Lower leg skin (tissue), 4 donors: ENCODE measurements around the gene STARD9. TPM values are rescaled to one million over a fixed set of nuclear protein-coding genes. Genes with fewer than 3 reads are reported as not detected.

Source experiments
- DNase-seq, 2 donors: peaks; one replicate each; pipeline ENCODE4 v3.0.0-alpha.2; 2019; ENCODE audit warnings: low spot score in 2 of 2
- H3K4me3 ChIP-seq: fragments of 200-600 bp; sonication (generic); 2 replicates; pipeline ENCODE4 v1.5.1; 2017; ENCODE audit warnings: mild to moderate bottlenecking, low read depth; ENCODE audit not compliant: poor library complexity, severe bottlenecking
- CTCF ChIP-seq, 3 donors: fragments of 450-650 bp; IDR thresholded peaks; one replicate each; pipeline ENCODE4 v1.5.1; 2016; ENCODE audit warnings: antibody characterized with exemption in 3 of 3, mild to moderate bottlenecking in 3 of 3, moderate library complexity in 2 of 3
- POLR2A ChIP-seq, 2 donors: fragments of 450-650 bp; IDR thresholded peaks; one replicate each; pipeline ENCODE4 v1.6.1; 2016 to 2017; ENCODE audit warnings: antibody characterized with exemption in 2 of 2, mild to moderate bottlenecking in 1 of 2, moderate library complexity in 1 of 2
- WGBS, 2 donors: methylation state at CpG; one replicate each; pipeline ENCODE4 v1.1.5; 2018; 5-methylcytosine and 5-hydroxymethylcytosine counted together
- intact Hi-C: fragments of 100-400 bp; cut with DNase I; formaldehyde crosslinking; loops from one replicate; pipeline ENCODE4 v1.15.0; 2023; ENCODE audit warnings: low total_unique reads
- total RNA-seq, 4 donors: library from RNA; depleted of rRNA; stranded (reverse); fragments of >200 nt; gene quantifications; one replicate each; pipeline ENCODE4 v1.1.0, GENCODE V29; 2016

STARD9 gene
- total RNA-seq, 4 donors from 2014 or later: 3.0 to 7.6 (median 6.7) TPM

GRCh38 chr15:42604894-42605744 lies 29.7 kb downstream of the STARD9 start:
- intact Hi-C loops: no loop called here
- no peak overlapping the region for H3K4me3 ChIP-seq
- WGBS, 2 donors: 55 to 56% methylated on average over 8 of the region's 8 CpGs
- no peak for DNase-seq
- no peak for TF ChIP-seq POLR2A (IDR thresholded peaks at IDR 0.05)
- TF ChIP-seq CTCF (IDR thresholded peaks at IDR 0.05): no peak

- intact Hi-C loops: no loop called here
- no peak overlapping the region for H3K4me3 ChIP-seq
- DNase-seq: no peak
- 55 to 68% methylated on average over 3 of the region's 3 CpGs for WGBS, 2 donors
- TF ChIP-seq POLR2A (IDR thresholded peaks at IDR 0.05) (no peak), CTCF (IDR thresholded peaks at IDR 0.05) (no peak)
Measured at GRCh38 chr15:42605796-42606195, 30.4 kb downstream of the STARD9 start.

GRCh38 chr15:42608110-42608531 lies 32.7 kb downstream of the STARD9 start:
- WGBS, 2 donors: 49 to 65% methylated on average over 4 of the region's 4 CpGs

GRCh38 chr15:42608752-42609488 lies 33.5 kb downstream of the STARD9 start:
- intact Hi-C loops: no loop called here
- H3K4me3 ChIP-seq: no peak overlapping the region
- 64 to 69% methylated on average over 7 of the region's 7 CpGs for whole genome bisulfite sequencing, 2 donors
- no peak for TF ChIP-seq CTCF (IDR thresholded peaks at IDR 0.05)
- TF ChIP-seq POLR2A (IDR thresholded peaks at IDR 0.05): no peak
- no peak for DNase-seq

More at GRCh38 chr15:42608110-42608531, 32.7 kb downstream of the STARD9 start:
- intact Hi-C loops: no loop called here
- no peak for TF ChIP-seq POLR2A (IDR thresholded peaks at IDR 0.05)
- no peak for TF ChIP-seq CTCF (IDR thresholded peaks at IDR 0.05)
- DNase-seq: no peak
- no peak overlapping the region for H3K4me3 ChIP-seq

- intact Hi-C loops: no loop called here
- H3K4me3 ChIP-seq: no peak overlapping the region
- TF ChIP-seq CTCF (IDR thresholded peaks at IDR 0.05): no peak
- WGBS, 2 donors: 65 to 83% methylated on average over 1 of the region's 1 CpG
- no peak for DNase-seq
Measured at GRCh38 chr15:42611532-42611931, 36.1 kb downstream of the STARD9 start.
